GM15510 (cell line): ENCODE data around the gene MEIS3.

Experiments used
- POLR2A ChIP-seq: IDR thresholded peaks from 3 replicates; pipeline ENCODE4 v1.6.1; 2011; ENCODE audit warnings: borderline replicate concordance; ENCODE audit not compliant: insufficient read length; ENCODE audit errors: extremely low read depth

The MEIS3 gene

GRCh38 chr19:47443331-47443730, 24.0 kb upstream of the MEIS3 start:
- no peak for TF ChIP-seq POLR2A

GRCh38 chr19:47438793-47439220, 19.5 kb upstream of the MEIS3 start:
- TF ChIP-seq POLR2A: no peak

- no peak for TF ChIP-seq POLR2A
These were observed 18.2 kb upstream of the MEIS3 start for GRCh38 chr19:47437500-47437899.

GRCh38 chr19:47436712-47437401, 17.5 kb upstream of the MEIS3 start:
- no peak for TF ChIP-seq POLR2A

GRCh38 chr19:47435883-47436417, 16.6 kb upstream of the MEIS3 start:
- no peak for TF ChIP-seq POLR2A

GRCh38 chr19:47435196-47435595, 15.9 kb upstream of the MEIS3 start:
- no peak for TF ChIP-seq POLR2A

- no peak for TF ChIP-seq POLR2A
These were observed 14.8 kb upstream of the MEIS3 start for GRCh38 chr19:47434088-47434487.

- TF ChIP-seq POLR2A: no peak
These were observed 13.8 kb upstream of the MEIS3 start for GRCh38 chr19:47433121-47433520.

- TF ChIP-seq POLR2A: no peak
These were observed 13.2 kb upstream of the MEIS3 start for GRCh38 chr19:47432499-47432898.

GRCh38 chr19:47432091-47432490, 12.8 kb upstream of the MEIS3 start:
- no peak for TF ChIP-seq POLR2A

- no peak for TF ChIP-seq POLR2A
These were observed 10.9 kb upstream of the MEIS3 start for GRCh38 chr19:47430041-47430802.

GRCh38 chr19:47429140-47429793, 9.9 kb upstream of the MEIS3 start:
- no peak for TF ChIP-seq POLR2A

- TF ChIP-seq POLR2A: no peak
These were observed 9.0 kb upstream of the MEIS3 start for GRCh38 chr19:47428177-47428894.

- no peak for TF ChIP-seq POLR2A
These were observed 8.2 kb upstream of the MEIS3 start for GRCh38 chr19:47427241-47428176.

GRCh38 chr19:47423203-47423882, 4.0 kb upstream of the MEIS3 start:
- no peak for TF ChIP-seq POLR2A
